Effector memory CD8-positive, alpha-beta T cell (primary cell): ENCODE data around the gene CDH23.

ENCODE experiments used
- ATAC-seq: fragments of 150-1000 bp; cut with Tn5 transposase; replicated peaks from 2 replicates; pipeline ENCODE4 v1.10.0; 2021; ENCODE audit warnings: mild to moderate bottlenecking, moderate library complexity
- DNase-seq, 3 experiments: peaks; one replicate each; pipeline ENCODE4 v3.0.0; 2021
- H3K27ac Mint-ChIP-seq, 2 donors: one replicate each; pipeline ENCODE4 v1.8.0; 2022; ENCODE audit warnings: mild to moderate bottlenecking in 2 of 2, mixed read lengths in 2 of 2, moderate library complexity in 2 of 2
- H3K27me3 Mint-ChIP-seq, 2 donors: one replicate each; pipeline ENCODE4 v1.8.0; 2022; ENCODE audit warnings: mixed read lengths in 2 of 2
- H3K36me3 Mint-ChIP-seq: one replicate; pipeline ENCODE4 v1.8.0; 2022; ENCODE audit warnings: mild to moderate bottlenecking, moderate library complexity, mixed read lengths; ENCODE audit not compliant: insufficient read depth
- H3K4me1 Mint-ChIP-seq, 2 donors: one replicate each; pipeline ENCODE4 v1.8.0; 2022; ENCODE audit warnings: low read depth in 2 of 2, mixed read lengths in 2 of 2
- H3K4me3 Mint-ChIP-seq, 2 donors: one replicate each; pipeline ENCODE4 v1.8.0; 2022; ENCODE audit warnings: mild to moderate bottlenecking in 2 of 2, mixed read lengths in 2 of 2, moderate library complexity in 2 of 2
- H3K9me3 Mint-ChIP-seq, 2 donors: one replicate each; pipeline ENCODE4 v1.8.0; 2022; ENCODE audit warnings: mixed read lengths in 2 of 2

Gene CDH23

DNA sequence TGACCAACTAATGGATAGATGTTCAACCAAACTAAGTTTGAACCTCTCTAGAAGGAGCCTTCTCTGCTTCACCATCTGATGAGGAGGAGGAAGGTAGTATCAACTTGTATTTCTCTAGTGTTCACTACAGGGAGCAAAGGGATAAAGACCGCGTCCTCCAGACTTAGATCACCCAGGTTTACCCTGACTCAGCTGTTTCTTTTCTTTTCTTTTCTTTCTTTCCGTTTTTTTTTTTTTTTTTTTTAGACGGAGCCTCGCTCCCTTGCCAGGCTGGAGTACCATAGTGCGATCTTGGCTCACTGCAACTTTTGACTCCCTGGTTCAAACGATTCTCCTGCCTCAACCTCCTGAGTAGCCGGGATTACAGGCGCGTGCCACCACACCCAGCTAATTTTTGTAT is 263.0 kb downstream of the CDH23 start:
- peaks cover 11 to 16% of the 10 kb centered on the region in 2 donors for H3K27me3 Mint-ChIP-seq

DNA sequence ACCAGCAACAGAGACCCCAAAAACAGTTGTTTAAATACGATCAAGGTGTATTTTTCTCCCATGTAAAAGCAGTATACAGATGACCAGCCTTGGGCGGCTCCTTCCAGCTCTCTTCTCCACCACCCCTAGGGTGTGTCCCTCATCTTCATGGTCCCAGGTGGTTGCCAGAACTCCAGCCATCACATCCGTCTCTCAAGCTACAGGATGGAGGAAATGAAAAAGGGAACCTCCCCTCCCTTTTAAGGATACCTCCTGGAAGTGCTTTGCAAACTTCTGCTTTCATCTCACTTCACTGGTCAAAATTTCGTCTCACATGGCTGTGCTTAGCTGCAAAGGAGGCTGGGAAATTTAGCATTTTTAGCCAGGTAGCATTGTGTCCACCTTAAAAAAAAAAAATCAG is 263.6 kb downstream of the CDH23 start:
- ATAC-seq (no peak), DNase-seq (no peak)
- peaks cover 11 to 16% of the 10 kb centered on the region in 2 donors for H3K27me3 Mint-ChIP-seq
- no peak overlapping the region for H3K4me3 Mint-ChIP-seq
- no peaks in the 10 kb centered on the region for H3K9me3 Mint-ChIP-seq
- H3K36me3 Mint-ChIP-seq: no peaks in the 10 kb centered on the region
- no peaks in the 10 kb centered on the region for H3K4me1 Mint-ChIP-seq
- no peak overlapping the region for H3K27ac Mint-ChIP-seq

More for the DNA sequence above, 263.0 kb downstream of the CDH23 start:
- DNase-seq: no peak
- H3K27ac Mint-ChIP-seq: no peak overlapping the region
- ATAC-seq: no peak
- H3K9me3 Mint-ChIP-seq: no peaks in the 10 kb centered on the region
- H3K36me3 Mint-ChIP-seq: no peaks in the 10 kb centered on the region
- H3K4me1 Mint-ChIP-seq: no peaks in the 10 kb centered on the region
- no peak overlapping the region for H3K4me3 Mint-ChIP-seq

DNA sequence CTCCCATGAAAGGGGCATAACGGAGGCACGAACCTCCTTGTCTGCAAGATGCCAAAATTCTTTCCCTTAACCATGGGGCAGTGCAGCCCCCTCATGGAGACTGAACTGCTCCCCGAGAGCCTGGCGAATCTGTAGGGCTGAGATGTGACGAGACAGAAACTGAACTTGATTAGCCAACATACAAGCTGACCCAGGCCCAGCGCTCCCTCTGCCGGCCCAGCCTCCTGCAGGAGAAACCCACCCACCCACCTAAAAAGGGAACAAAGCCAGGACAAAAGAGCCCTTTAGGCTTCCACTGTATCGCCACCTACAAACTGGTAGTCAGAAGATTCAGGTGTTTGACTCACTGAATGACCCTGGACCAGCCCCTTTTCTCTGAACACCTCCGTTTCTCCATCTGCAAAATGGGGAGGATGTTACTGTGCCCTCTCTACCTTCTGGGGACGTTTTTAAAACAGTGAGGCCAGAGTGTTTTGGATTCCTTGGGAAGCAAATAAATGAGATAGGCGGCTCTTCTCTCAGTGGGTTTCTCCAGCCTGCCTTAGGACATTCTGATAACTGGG is 264.4 kb downstream of the CDH23 start:
- Mint-ChIP-seq H3K27ac (no peak overlapping the region), H3K9me3 (no peaks in the 10 kb centered on the region), H3K27me3 (peaks cover 11 to 16% of the 10 kb centered on the region in 2 donors), H3K36me3 (no peaks in the 10 kb centered on the region), H3K4me1 (no peaks in the 10 kb centered on the region), H3K4me3 (no peak overlapping the region)
- DNase-seq (no peak), ATAC-seq (no peak)

DNA sequence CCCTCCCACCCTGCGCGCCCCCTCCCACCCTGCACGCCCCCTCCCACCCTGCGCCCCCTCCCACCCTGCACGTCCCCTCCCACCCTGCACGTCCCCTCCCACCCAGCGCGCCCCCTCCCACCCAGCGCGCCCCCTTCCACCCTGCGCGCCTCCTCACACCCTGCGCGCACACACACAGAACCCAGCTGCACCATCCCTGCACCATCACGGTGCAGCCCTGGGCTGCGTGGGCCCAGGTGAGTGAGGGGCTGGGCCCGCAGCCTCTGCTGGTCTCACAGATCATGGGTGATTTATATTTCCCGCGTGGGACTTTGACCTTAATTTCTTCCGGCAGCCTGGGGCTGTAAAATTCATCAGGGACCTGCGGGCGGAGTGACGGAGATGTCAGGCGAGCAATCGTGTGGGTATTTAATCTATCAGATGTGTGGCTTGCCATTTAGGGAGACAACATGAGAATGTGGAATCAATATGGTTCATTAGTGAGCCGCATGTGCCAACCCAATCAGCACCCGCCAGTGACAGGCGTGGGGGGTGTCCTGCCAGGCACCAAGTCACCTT is 265.1 kb downstream of the CDH23 start:
- no peaks in the 10 kb centered on the region for H3K36me3 Mint-ChIP-seq
- DNase-seq (no peak), ATAC-seq (no peak)
- no peaks in the 10 kb centered on the region for H3K9me3 Mint-ChIP-seq
- no peaks in the 10 kb centered on the region for H3K4me1 Mint-ChIP-seq
- no peak overlapping the region for H3K27ac Mint-ChIP-seq
- H3K4me3 Mint-ChIP-seq: no peak overlapping the region
- H3K27me3 Mint-ChIP-seq: peaks cover 11 to 16% of the 10 kb centered on the region in 2 donors

DNA sequence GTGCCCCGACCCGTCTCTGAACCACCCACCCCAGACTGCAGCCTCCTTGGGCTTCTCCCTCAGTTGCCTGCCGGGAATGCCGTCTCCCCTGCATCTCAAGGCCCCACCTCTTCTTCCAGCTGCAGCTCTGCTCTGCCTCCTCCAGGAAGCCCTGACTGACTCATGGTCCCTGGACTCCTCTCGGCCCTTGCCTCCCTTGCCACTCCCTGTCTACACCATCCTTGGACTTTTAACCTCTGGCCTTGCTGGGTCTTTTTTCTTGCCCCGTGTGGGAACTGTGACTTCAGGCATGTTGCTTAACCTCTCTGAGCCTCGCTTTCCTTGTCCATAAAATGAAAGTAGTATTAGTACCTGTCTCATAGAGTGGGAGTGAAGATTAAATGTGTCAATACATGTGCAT is 266.6 kb downstream of the CDH23 start:
- peaks cover 4 to 6% of the 10 kb centered on the region in 2 donors for H3K4me1 Mint-ChIP-seq
- DNase-seq (no peak), ATAC-seq (no peak)
- no peaks in the 10 kb centered on the region for H3K36me3 Mint-ChIP-seq
- H3K4me3 Mint-ChIP-seq: no peak overlapping the region
- H3K27ac Mint-ChIP-seq: no peak overlapping the region
- H3K9me3 Mint-ChIP-seq: no peaks in the 10 kb centered on the region
- peaks cover 11 to 16% of the 10 kb centered on the region in 2 donors for H3K27me3 Mint-ChIP-seq

DNA sequence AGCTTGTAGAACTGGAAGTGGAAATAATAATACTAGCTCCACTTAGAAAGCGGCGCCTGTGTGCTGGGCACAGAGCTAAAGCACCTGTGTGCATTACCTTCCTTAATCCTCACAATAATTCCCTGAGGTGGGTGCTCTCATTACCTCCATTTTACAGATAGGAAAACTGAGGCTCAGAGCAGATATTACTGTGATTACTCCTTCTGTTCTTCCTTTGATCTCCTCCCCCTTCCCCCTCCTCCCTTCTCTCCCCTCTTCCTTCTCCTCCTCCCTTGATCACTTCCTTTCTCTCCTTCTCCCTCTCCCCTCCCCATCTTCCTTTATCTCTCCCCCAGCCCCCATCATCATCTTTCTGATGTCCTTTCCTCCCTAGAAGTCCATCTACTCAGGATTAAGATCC is 267.9 kb downstream of the CDH23 start:
- no peak for DNase-seq
- ATAC-seq: no peak
- Mint-ChIP-seq H3K4me3 (no peak overlapping the region), H3K27me3 (peaks cover 11 to 16% of the 10 kb centered on the region in 2 donors), H3K27ac (no peak overlapping the region), H3K9me3 (no peaks in the 10 kb centered on the region), H3K4me1 (peaks cover 4 to 6% of the 10 kb centered on the region in 2 donors), H3K36me3 (no peaks in the 10 kb centered on the region)

DNA sequence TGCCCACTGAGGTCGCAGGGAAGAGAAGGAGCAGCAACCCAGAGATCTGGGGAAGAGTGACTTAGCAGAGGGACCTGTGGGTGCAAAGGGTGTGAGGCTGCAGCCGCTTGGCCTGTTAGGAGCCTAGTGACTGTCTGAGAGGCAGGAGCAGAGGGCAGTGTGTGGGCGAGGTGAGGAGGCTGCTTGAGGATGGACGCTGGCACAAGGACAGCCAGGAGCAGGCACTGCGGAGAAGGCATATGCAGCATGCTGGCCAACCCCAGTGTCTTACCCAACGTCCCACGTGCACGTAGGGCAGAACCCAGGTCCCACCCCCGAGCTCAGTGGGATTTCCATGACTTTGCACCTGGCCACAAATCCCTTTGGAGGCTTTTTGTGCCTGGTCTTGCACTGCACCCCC is 268.7 kb downstream of the CDH23 start:
- H3K27me3 Mint-ChIP-seq: peaks cover 11 to 16% of the 10 kb centered on the region in 2 donors
- H3K27ac Mint-ChIP-seq: no peak overlapping the region
- no peaks in the 10 kb centered on the region for H3K9me3 Mint-ChIP-seq
- H3K4me1 Mint-ChIP-seq: peaks cover 4 to 7% of the 10 kb centered on the region in 2 donors
- DNase-seq: no peak
- ATAC-seq: no peak
- H3K36me3 Mint-ChIP-seq: peaks cover 2% of the 10 kb centered on the region
- H3K4me3 Mint-ChIP-seq: no peak overlapping the region

DNA sequence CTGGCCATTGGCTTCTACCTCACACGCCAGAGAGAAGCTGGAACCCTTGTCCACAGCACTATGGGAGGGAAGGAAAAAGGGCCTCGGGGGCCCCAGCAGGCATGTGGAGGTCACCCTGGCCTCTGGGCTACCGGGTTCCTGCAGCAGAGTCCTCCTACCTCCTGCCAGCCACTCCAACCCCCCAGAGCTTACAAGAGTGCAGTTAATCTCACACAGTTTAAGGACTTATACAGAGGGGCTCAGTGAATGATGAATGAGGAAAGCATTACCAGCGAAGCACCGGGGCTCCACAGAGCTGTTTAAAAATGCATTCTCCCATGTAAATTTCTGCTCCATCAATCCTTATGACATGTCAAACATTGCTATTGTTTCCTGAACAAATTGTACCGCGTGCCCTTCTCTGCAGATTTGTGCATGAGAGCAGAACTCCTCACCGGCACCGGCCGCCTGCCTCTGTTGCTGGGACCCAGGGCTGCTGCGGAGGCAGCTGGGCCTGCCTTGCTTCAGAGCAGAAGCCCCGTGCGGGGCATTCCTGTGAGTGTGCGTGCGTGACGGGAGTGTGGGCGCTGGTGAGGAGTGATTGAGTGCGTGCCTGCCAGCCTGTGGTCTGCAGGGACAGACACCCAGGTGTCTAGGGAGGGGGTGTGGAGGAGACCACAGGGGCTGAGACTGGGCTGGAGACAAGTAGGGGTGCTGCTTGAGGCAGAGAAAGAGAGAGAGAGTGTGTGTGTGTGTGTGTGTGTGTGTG is 270.1 kb downstream of the CDH23 start:
- Mint-ChIP-seq H3K36me3 (peaks cover 3% of the 10 kb centered on the region), H3K4me3 (no peak overlapping the region), H3K4me1 (peaks cover 4 to 7% of the 10 kb centered on the region in 2 donors), H3K9me3 (no peaks in the 10 kb centered on the region), H3K27me3 (peaks cover 11 to 16% of the 10 kb centered on the region in 2 donors), H3K27ac (peak overlapping the region in 1 of 2 donors; percentile 21)
- DNase-seq: no peak
- ATAC-seq: no peak

DNA sequence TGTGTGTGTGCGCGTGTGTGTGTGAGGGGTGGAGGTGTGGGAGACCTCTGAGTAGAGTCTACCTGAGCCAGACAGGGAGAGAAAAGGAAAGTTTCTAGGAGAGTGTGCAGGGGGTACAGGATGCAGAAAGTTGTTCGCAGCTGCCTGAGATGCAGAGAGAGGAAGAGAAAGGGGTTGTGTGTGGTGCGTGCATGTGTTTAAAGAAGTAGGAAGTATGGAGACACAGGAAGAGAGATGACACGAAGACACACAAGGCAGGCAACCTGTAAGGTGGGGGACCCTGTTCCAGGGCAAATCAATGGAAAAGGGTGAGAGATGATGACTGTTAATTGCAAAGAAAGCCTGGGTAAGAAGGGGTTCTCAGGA is 270.6 kb downstream of the CDH23 start:
- H3K4me3 Mint-ChIP-seq: no peak overlapping the region
- ATAC-seq: no peak
- peaks cover 4 to 9% of the 10 kb centered on the region in 2 donors for H3K4me1 Mint-ChIP-seq
- no peak for DNase-seq
- H3K9me3 Mint-ChIP-seq: no peaks in the 10 kb centered on the region
- peaks cover 3% of the 10 kb centered on the region for H3K36me3 Mint-ChIP-seq
- H3K27ac Mint-ChIP-seq: no peak overlapping the region
- peaks cover 11 to 14% of the 10 kb centered on the region in 2 donors for H3K27me3 Mint-ChIP-seq

DNA sequence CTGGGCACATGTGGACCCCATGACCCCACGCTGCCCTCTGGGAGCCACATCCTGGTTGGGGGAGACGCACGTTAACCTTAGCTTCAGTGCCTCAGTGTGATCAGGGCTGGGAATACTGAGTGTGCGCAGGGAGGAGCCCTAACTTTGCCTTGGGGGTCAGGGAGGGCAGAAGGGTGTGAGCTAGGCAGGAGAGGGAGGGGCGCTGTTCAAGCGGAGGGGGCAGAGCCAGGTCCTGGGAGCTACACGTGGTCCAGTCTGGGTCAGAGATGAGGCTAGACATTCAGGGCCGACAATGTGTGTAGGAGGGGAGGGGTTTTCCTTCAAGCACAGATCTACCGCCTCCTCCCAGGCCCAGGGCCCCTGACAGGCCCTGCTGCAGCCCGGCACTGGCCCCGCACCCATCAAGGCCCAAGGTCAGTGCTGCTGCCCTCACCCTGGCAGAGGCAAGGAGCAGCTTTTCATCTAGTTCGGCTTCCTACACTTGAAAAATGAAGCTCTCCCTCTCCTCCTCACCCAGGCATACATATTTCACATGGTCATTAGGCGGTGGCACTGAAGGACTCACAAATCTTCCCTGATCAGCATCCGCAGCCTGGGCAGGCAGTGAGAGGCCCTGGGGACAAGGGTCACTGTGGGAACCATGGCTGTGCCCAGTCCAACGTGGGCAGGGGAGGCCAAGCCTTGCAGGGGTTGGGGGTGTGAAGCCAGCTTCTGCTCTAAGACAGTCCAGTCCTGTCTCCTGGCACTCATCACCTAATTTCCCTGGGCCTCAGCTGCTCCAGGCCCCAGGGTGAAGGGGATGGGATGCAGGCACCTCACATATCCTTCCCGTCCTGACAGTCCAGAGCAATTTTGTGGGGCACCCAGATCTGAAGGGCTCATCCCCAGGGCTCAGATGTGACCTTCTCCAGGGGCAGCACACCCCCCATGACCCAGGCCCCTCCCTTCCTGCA is 275.6 kb downstream of the CDH23 start:
- Mint-ChIP-seq H3K27ac (no peak overlapping the region), H3K4me1 (peaks cover 4 to 6% of the 10 kb centered on the region in 2 donors), H3K9me3 (no peaks in the 10 kb centered on the region), H3K27me3 (peaks cover 0 to 2% of the 10 kb centered on the region in 2 donors), H3K4me3 (no peak overlapping the region), H3K36me3 (peaks cover 3% of the 10 kb centered on the region)
- no peak for ATAC-seq
- DNase-seq: no peak

DNA sequence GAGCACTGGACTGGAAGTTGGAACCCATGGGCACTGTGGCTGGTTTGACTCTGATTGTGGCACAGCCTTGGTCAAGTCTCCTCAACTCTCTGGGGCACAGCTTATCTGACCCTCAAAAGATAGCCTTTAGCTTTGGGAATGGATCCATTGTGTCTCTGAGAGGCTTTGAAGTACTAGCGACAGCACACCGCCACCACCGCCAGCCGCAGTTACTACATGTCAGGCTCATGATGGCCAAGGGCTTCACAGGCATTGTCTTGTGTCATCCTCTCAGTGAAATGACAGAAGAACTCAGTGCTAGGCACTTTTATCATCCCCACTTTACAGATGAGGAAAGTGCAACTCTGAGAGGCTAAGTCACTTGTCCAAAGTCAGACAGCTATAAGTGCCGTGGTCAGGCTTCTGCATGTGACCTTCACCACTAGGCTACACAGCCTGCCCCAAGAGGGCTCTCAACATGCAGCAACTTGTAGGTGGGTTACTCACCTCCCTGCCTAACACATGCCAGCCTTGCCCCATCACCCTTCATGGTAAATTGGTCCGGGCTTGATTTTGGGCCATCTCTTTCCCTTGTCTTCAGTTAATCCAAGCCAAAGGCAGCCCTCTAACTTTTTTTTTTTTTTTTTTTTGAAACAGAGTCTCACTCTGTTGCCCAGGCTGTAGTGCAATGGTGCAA is 278.7 kb downstream of the CDH23 start:
- ATAC-seq: no peak
- Mint-ChIP-seq H3K27ac (no peak overlapping the region), H3K36me3 (peaks cover under 1% of the 10 kb centered on the region), H3K4me1 (peaks cover 0 to 2% of the 10 kb centered on the region in 2 donors), H3K4me3 (no peak overlapping the region), H3K9me3 (no peaks in the 10 kb centered on the region), H3K27me3 (peaks cover 0 to 29% of the 10 kb centered on the region in 2 donors)
- no peak for DNase-seq

DNA sequence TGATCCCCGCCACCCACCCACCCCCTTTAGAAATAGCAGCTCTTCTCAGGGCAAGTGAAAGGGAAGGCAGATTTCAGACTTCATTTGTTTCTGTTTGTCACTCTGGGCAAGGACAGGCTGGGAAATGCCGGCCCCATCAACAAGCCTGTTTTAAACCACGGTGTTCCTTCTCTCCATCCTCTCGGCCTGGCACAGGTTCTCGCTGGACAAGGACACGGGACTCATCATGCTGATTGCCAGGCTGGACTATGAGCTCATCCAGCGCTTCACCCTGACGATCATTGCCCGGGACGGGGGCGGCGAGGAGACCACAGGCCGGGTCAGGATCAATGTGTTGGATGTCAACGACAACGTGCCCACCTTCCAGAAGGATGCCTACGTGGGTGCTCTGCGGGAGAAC is 280.5 kb downstream of the CDH23 start:
- ATAC-seq (no peak), DNase-seq (no peak)
- Mint-ChIP-seq H3K4me1 (no peaks in the 10 kb centered on the region), H3K27ac (no peak overlapping the region), H3K9me3 (no peaks in the 10 kb centered on the region), H3K4me3 (no peak overlapping the region), H3K27me3 (peaks cover 0 to 29% of the 10 kb centered on the region in 2 donors), H3K36me3 (peaks cover 2% of the 10 kb centered on the region)
